ENCODE data around the gene PIGL. TPM values are rescaled to one million over a fixed set of nuclear protein-coding genes. Genes with fewer than 3 reads are reported as not detected.

Gene PIGL
- total RNA-seq, 1 donor from 2014 or later: 29.7 TPM

GRCh38 chr17:16250635-16251034 is 33.6 kb downstream of the PIGL start:
- Mint-ChIP-seq H3K27ac (no peak overlapping the region), H3K4me1 (ENCODE audit: unreplicated experiment) (peaks cover 6% of the 10 kb centered on the region), H3K4me3 (no peak overlapping the region), H3K27me3 (no peaks in the 10 kb centered on the region), H3K9me3 (no peaks in the 10 kb centered on the region), H3K36me3 (peaks cover 17% of the 10 kb centered on the region)
- no peak for TF ChIP-seq CTCF (conservative IDR thresholded peaks at IDR 0.05)
- no peak for DNase-seq (ENCODE audit: extremely low spot score, unreplicated experiment)

- no peak for TF ChIP-seq CTCF (conservative IDR thresholded peaks at IDR 0.05)
- H3K4me1 Mint-ChIP-seq (ENCODE audit: unreplicated experiment): peaks cover 10% of the 10 kb centered on the region
- H3K27ac Mint-ChIP-seq: no peak overlapping the region
- H3K4me3 Mint-ChIP-seq: no peak overlapping the region
- peaks cover 17% of the 10 kb centered on the region for H3K36me3 Mint-ChIP-seq
- no peaks in the 10 kb centered on the region for H3K27me3 Mint-ChIP-seq
- no peak for DNase-seq (ENCODE audit: extremely low spot score, unreplicated experiment)
- no peaks in the 10 kb centered on the region for H3K9me3 Mint-ChIP-seq
Observed at GRCh38 chr17:16251043-16251442, 34.0 kb downstream of the PIGL start.

- no peak for DNase-seq (ENCODE audit: extremely low spot score, unreplicated experiment)
- peaks cover 17% of the 10 kb centered on the region for H3K36me3 Mint-ChIP-seq
- H3K27ac Mint-ChIP-seq: no peak overlapping the region
- no peak for TF ChIP-seq CTCF (conservative IDR thresholded peaks at IDR 0.05)
- H3K4me3 Mint-ChIP-seq: no peak overlapping the region
- H3K9me3 Mint-ChIP-seq: no peaks in the 10 kb centered on the region
- no peaks in the 10 kb centered on the region for H3K27me3 Mint-ChIP-seq
- H3K4me1 Mint-ChIP-seq (ENCODE audit: unreplicated experiment): peaks cover 10% of the 10 kb centered on the region
Observed at GRCh38 chr17:16251556-16251955, 34.5 kb downstream of the PIGL start.

- no peak for TF ChIP-seq CTCF (conservative IDR thresholded peaks at IDR 0.05)
- no peaks in the 10 kb centered on the region for H3K27me3 Mint-ChIP-seq
- H3K4me3 Mint-ChIP-seq: no peak overlapping the region
- H3K4me1 Mint-ChIP-seq (ENCODE audit: unreplicated experiment): peaks cover 10% of the 10 kb centered on the region
- DNase-seq (ENCODE audit: extremely low spot score, unreplicated experiment): no peak
- no peaks in the 10 kb centered on the region for H3K9me3 Mint-ChIP-seq
- peak overlapping the region; percentile 9 for H3K27ac Mint-ChIP-seq
- H3K36me3 Mint-ChIP-seq: peaks cover 5% of the 10 kb centered on the region
Observed at GRCh38 chr17:16254773-16255400, 37.9 kb downstream of the PIGL start.

GRCh38 chr17:16255481-16255921 is 38.5 kb downstream of the PIGL start:
- DNase-seq (ENCODE audit: extremely low spot score, unreplicated experiment): no peak
- Mint-ChIP-seq H3K4me1 (ENCODE audit: unreplicated experiment) (peaks cover 10% of the 10 kb centered on the region), H3K4me3 (no peak overlapping the region), H3K9me3 (no peaks in the 10 kb centered on the region), H3K27me3 (no peaks in the 10 kb centered on the region), H3K27ac (peak overlapping the region; percentile 9), H3K36me3 (peaks cover 5% of the 10 kb centered on the region)
- no peak for TF ChIP-seq CTCF (conservative IDR thresholded peaks at IDR 0.05)

Measured in type B pancreatic cell (in vitro differentiated cells).